GM12878 (cell line): ENCODE data around the gene SBF2. TPM values are rescaled to one million over a fixed set of nuclear protein-coding genes. Genes with fewer than 3 reads are reported as not detected.

ENCODE experiments used
- ATAC-seq: fragments of 200-7000 bp; cut with Tn5 transposase; 3 replicates; pipeline ENCODE4 v1.9.1; 2020; ENCODE audit warnings: mild to moderate bottlenecking, moderate library complexity
- BruUV-seq: library from RNA; stranded (reverse); fragments of 400-500 nt; replicated peaks from 2 replicates; lab custom pipeline; 2021; lab: Mats Ljungman, UMichigan
- CTCF ChIA-PET: fragments of 300-600 bp; sonication (Branson Sonifier 250); formaldehyde crosslinking; extraction: SDS; loops from one replicate; lab custom pipeline; 2021; ENCODE audit warnings: inconsistent platforms; lab: Yijun Ruan, JAX
- POLR2A ChIA-PET: fragments of 350-600 bp; formaldehyde crosslinking; extraction: SDS; loops from one replicate; lab custom pipeline; 2021; ENCODE audit warnings: inconsistent platforms; lab: Charles Lee
- RAD21 ChIA-PET: fragments of 300-600 bp; sonication (Branson Sonifier 250); formaldehyde crosslinking; loops from one replicate; lab custom pipeline; 2023; ENCODE audit warnings: antibody characterized with exemption; ENCODE audit not compliant: unreplicated experiment; lab: Charles Lee
- SMC1A ChIA-PET: fragments of 300-600 bp; sonication (Branson Sonifier 250); formaldehyde crosslinking; loops from one replicate; lab custom pipeline; 2023; ENCODE audit not compliant: unreplicated experiment, uncharacterized antibody; lab: Charles Lee
- DNase-seq: peaks from one replicate; pipeline ENCODE4 v3.0.0-alpha.2; 2011; ENCODE audit warnings: low read depth, low spot score
- FAIRE-seq: peaks from 3 replicates; lab custom pipeline; 2011; peaks lifted over from hg19 to GRCh38; lab: Jason Lieb, UNC
- H2AFZ ChIP-seq: 2 replicates; pipeline ENCODE4 v1.6.0; 2011; ENCODE audit warnings: low read depth, low read length, control low read depth; ENCODE audit not compliant: control insufficient read depth
- H3K27ac ChIP-seq: 2 replicates; pipeline ENCODE4 v1.5.1; 2011; ENCODE audit warnings: control low read depth; ENCODE audit not compliant: control insufficient read depth, insufficient read depth
- H3K27me3 ChIP-seq, 2 experiments: replicated peaks in 1 of 2; 2 replicates each; pipeline versions ENCODE4 v1.6.0 to v1.6.1; 2011; ENCODE audit warnings: low read length in 1 of 2; ENCODE audit not compliant: control insufficient read depth in 2 of 2, insufficient read depth in 2 of 2
- H3K36me3 ChIP-seq, 2 experiments: 2 replicates each; pipeline ENCODE4 v1.5.1; 2011; ENCODE audit warnings: low read length in 1 of 2; ENCODE audit not compliant: control insufficient read depth in 2 of 2, insufficient read depth in 2 of 2
- H3K4me1 ChIP-seq: 2 replicates; pipeline ENCODE4 v1.6.1; 2011; ENCODE audit warnings: mild to moderate bottlenecking, low read length, moderate library complexity, mixed read lengths; ENCODE audit not compliant: control insufficient read depth, insufficient read depth
- H3K4me2 ChIP-seq: 2 replicates; pipeline ENCODE4 v1.6.0; 2011; ENCODE audit warnings: control low read depth; ENCODE audit not compliant: control insufficient read depth, insufficient read depth
- H3K4me3 ChIP-seq: fragments of 200-600 bp; sonication (generic); 2 replicates; pipeline ENCODE4 v1.5.1; 2016
- H3K79me2 ChIP-seq: 2 replicates; pipeline ENCODE4 v1.6.0; 2011; ENCODE audit warnings: low read length; ENCODE audit not compliant: control insufficient read depth, insufficient read depth
- H3K9ac ChIP-seq: 2 replicates; pipeline ENCODE4 v1.8.0; 2011; ENCODE audit warnings: low read length, control low read depth, mixed read lengths; ENCODE audit not compliant: control insufficient read depth, insufficient read depth
- H3K9me3 ChIP-seq: replicated peaks from 3 replicates; pipeline ENCODE4 v1.5.1; 2011; ENCODE audit warnings: mild to moderate bottlenecking, low read length; ENCODE audit not compliant: control insufficient read depth, insufficient read depth
- H4K20me1 ChIP-seq: 2 replicates; pipeline ENCODE4 v1.6.0; 2011; ENCODE audit not compliant: control insufficient read depth, insufficient read depth
- BRCA1 ChIP-seq: IDR thresholded peaks from 2 replicates; pipeline ENCODE4 v1.6.1; 2011; ENCODE audit warnings: low read depth, low read length, improper control_type of control experiment
- CHD2 ChIP-seq: IDR thresholded peaks from 2 replicates; pipeline ENCODE4 v1.6.1; 2011; ENCODE audit warnings: low read depth, low read length, improper control_type of control experiment, borderline replicate concordance
- FOXK2 ChIP-seq: fragments of 450-650 bp; IDR thresholded peaks from 2 replicates; pipeline ENCODE4 v1.6.1; 2017; ENCODE audit warnings: mild to moderate bottlenecking, moderate library complexity
- JUNB ChIP-seq: IDR thresholded peaks from 2 replicates; pipeline ENCODE4 v1.6.1; 2016; ENCODE audit warnings: antibody characterized with exemption, mild to moderate bottlenecking
- JUND ChIP-seq: IDR thresholded peaks from 2 replicates; pipeline ENCODE4 v1.6.1; 2012; ENCODE audit warnings: low read depth, mild to moderate bottlenecking, low read length, improper control_type of control experiment, moderate library complexity
- MAX ChIP-seq: IDR thresholded peaks from 2 replicates; pipeline ENCODE4 v1.6.1; 2012; ENCODE audit warnings: low read depth, low read length, improper control_type of control experiment
- RBBP5 ChIP-seq: fragments of 200-600 bp; sonication (generic); conservative IDR thresholded peaks from 2 replicates; pipeline ENCODE4 v1.6.1; 2016
- SPI1 ChIP-seq: IDR thresholded peaks from 2 replicates; pipeline ENCODE4 v1.6.1; 2011; ENCODE audit warnings: low read depth, mild to moderate bottlenecking, low read length, moderate library complexity, borderline replicate concordance; ENCODE audit not compliant: insufficient read depth
- SREBF1 ChIP-seq: IDR thresholded peaks from 2 replicates; pipeline ENCODE4 v1.6.1; 2012; ENCODE audit warnings: mild to moderate bottlenecking, low read length
- ZNF207 ChIP-seq: fragments of 450-650 bp; IDR thresholded peaks from 2 replicates; pipeline ENCODE4 v1.6.1; 2014; ENCODE audit warnings: antibody characterized with exemption, mild to moderate bottlenecking, borderline replicate concordance
- WGBS: methylation state at CpG from one replicate; pipeline ENCODE4 v1.1.6; 2016; ENCODE audit warnings: low lambda C conversion rate; ENCODE audit not compliant: insufficient replicate concordance, insufficient coverage; ENCODE audit errors: missing lambda C conversion rate; 5-methylcytosine and 5-hydroxymethylcytosine counted together
- in situ Hi-C: fragments of 300-500 bp; cut with MboI; formaldehyde crosslinking; loops from 9 replicates; pipeline ENCODE4 v1.14.3; 2018; ENCODE audit warnings: mixed read lengths
- intact Hi-C: fragments of 100-400 bp; cut with micrococcal nuclease; formaldehyde crosslinking; loops from one replicate; pipeline ENCODE4 v1.14.2; 2022; ENCODE audit not compliant: unreplicated experiment
- polyA plus RNA-seq, 11 experiments: library from polyadenylated mRNA; depleted of rRNA in 4 of 11; unstranded in 6 of 11; stranded (reverse) in 5 of 11; fragments of >200 nt; fragmentation: Nextera tagmentation in 4 of 11; fragmentation: Illumina TruSeq in 1 of 11; extraction: Ambion mirVana in 4 of 11; extraction: Trizol in 1 of 11; gene quantifications; 1 replicate in 1 of 11; 2 replicates in 10 of 11; pipeline versions ENCODE4 v1.2.1 to v1.2.3, GENCODE V29; 2011 to 2016; ENCODE audit warnings: inconsistent platforms in 2 of 11, missing spikeins in 2 of 11, low read depth in 1 of 11
- total RNA-seq, 4 experiments: library from RNA; depleted of rRNA in 3 of 4; stranded (reverse); fragments of >200 nt in 3 of 4; fragmentation: Illumina TruSeq in 1 of 4; extraction: Trizol in 1 of 4; gene quantifications; 2 replicates each; pipeline versions ENCODE4 v1.2.1 to v1.2.3, GENCODE V29; 2013 to 2021
- TF ChIP-seq, protein P1 (sequence below): fragments of 450-650 bp; IDR thresholded peaks from 2 replicates; pipeline ENCODE4 v1.6.1; 2016; ENCODE audit warnings: mild to moderate bottlenecking
- TF ChIP-seq, protein P2 (sequence below): fragments of 150-350 bp; IDR thresholded peaks from 2 replicates; pipeline ENCODE4 v1.6.1; 2016; ENCODE audit warnings: low read depth, low read length

Gene SBF2
- total and polyA plus RNA-seq, 10 of the 15 experiments (the other 5 are each of a cell fraction or from before 2014, with no cell fraction given), result 0.24 to 2.3 (median 1.1) TPM

DNA sequence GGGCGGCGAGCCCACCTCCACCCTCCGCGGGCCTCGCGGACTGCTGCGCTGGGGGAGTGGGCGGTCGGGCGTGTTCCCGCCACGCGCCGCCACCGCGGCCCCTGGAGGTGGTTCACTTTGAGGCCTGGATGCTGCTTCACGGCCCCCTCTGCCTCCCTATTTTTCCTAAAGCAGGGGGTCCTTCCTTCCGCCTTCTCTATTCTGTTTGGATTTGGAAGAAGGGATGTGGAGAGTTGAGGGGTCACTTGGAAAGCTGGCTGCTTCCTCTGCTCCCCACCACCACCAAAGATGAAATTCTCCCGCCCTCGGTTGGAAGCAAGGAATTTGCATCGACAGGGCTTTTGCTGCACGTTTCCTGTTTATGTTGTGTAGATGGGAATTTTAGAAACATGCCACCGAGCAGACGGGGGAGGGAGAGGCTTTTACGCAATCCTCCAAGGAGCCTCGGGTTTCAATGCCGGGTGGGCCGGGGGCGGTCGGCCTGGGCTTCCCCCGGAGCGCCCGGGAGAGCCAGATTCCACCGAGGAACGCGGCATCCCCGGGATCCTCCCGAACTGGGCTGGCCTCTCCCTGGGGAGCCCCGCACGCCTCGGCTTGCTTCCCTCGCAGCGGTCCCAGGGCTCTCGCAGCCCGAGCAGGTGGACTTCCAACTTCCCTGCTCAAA lies 403 bp upstream of the SBF2 start (continued):
- TF ChIP-seq ZNF207, result no peak
- no peak for TF ChIP-seq JUNB
- TF ChIP-seq RBBP5, result no peak
- no peak for TF ChIP-seq JUND
- no peak for TF ChIP-seq MAX
- TF ChIP-seq, all 136 proteins: peak for 0

DNA sequence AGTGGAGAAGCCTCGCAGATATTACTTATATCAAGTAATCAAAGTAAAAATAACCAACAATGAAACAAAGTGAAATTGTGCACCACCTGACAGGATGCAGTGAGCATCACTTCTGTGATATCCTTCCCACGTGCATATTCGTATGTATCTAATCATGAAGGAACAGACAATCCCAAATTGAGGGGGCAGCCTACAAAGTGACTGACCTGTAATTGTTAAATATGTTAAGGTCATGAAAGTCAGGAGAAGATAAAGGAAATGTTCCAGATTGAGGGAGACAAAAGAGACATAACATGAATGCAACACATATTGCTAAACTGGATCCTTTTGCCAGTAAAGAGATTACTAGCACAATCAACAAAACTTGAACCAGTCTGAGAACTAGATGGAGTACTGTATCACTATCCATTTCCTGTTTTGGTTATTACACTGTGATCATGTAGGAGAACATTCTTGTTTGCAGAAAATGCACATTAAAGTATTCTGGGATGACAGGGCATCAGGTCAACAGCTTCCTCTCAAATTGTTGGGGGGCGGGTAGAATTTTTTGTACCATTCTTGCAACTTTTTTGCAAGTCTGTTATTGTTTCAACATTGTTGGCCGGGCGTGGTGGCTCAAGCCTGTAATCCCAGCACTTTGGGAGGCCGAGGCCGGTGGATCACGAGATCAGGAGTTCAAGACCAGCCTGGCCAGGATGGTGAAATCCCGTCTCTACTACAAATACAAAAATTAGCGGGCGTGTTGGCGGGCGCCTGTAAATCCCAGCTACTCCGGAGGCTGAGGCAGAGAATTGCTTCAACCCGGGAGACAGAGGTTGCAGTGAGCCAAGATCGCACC lies 2.0 kb downstream of the SBF2 start:
- SMC1A ChIA-PET, result interaction anchor here (0.6 to 1.1 kb wide), 3 partner anchors 8 to 688 kb away, joined by 3 read pairs; no protein-coding TSS in a partner anchor
- peaks cover 13 to 27% of the 10 kb centered on the region in 2 experiments for H3K27me3 ChIP-seq
- no peak overlapping the region for H2AFZ ChIP-seq
- no peaks in the 10 kb centered on the region for H4K20me1 ChIP-seq
- WGBS, result 80% methylated on average over 17 of the region's 17 CpGs
- BruUV-seq, result no TSS peak
- no peak for FAIRE-seq
- RAD21 ChIA-PET, result no interaction called here
- no peak overlapping the region for H3K4me3 ChIP-seq
- POLR2A ChIA-PET, result no interaction called here
- no peaks in the 10 kb centered on the region for H3K79me2 ChIP-seq
- CTCF ChIA-PET, result no interaction called here
- H3K9ac ChIP-seq, result no peak overlapping the region
- H3K9me3 ChIP-seq, result no peaks in the 10 kb centered on the region
- in situ Hi-C loops (loop anchor here (10.0 kb wide), 1 partner anchor 527 kb away; no protein-coding TSS in a partner anchor), intact Hi-C loops (no loop called here)
- H3K4me2 ChIP-seq, result no peak overlapping the region
- H3K36me3 ChIP-seq, result no peaks in the 10 kb centered on the region
- ATAC-seq, result no peak
- no peak overlapping the region for H3K27ac ChIP-seq
- H3K4me1 ChIP-seq, result peaks cover 6% of the 10 kb centered on the region
- DNase-seq, result no peak
- TF ChIP-seq CHD2, result no peak
- TF ChIP-seq, protein P1, sequence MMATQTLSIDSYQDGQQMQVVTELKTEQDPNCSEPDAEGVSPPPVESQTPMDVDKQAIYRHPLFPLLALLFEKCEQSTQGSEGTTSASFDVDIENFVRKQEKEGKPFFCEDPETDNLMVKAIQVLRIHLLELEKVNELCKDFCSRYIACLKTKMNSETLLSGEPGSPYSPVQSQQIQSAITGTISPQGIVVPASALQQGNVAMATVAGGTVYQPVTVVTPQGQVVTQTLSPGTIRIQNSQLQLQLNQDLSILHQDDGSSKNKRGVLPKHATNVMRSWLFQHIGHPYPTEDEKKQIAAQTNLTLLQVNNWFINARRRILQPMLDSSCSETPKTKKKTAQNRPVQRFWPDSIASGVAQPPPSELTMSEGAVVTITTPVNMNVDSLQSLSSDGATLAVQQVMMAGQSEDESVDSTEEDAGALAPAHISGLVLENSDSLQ, result no peak
- TF ChIP-seq SREBF1, result no peak
- TF ChIP-seq, protein P2, sequence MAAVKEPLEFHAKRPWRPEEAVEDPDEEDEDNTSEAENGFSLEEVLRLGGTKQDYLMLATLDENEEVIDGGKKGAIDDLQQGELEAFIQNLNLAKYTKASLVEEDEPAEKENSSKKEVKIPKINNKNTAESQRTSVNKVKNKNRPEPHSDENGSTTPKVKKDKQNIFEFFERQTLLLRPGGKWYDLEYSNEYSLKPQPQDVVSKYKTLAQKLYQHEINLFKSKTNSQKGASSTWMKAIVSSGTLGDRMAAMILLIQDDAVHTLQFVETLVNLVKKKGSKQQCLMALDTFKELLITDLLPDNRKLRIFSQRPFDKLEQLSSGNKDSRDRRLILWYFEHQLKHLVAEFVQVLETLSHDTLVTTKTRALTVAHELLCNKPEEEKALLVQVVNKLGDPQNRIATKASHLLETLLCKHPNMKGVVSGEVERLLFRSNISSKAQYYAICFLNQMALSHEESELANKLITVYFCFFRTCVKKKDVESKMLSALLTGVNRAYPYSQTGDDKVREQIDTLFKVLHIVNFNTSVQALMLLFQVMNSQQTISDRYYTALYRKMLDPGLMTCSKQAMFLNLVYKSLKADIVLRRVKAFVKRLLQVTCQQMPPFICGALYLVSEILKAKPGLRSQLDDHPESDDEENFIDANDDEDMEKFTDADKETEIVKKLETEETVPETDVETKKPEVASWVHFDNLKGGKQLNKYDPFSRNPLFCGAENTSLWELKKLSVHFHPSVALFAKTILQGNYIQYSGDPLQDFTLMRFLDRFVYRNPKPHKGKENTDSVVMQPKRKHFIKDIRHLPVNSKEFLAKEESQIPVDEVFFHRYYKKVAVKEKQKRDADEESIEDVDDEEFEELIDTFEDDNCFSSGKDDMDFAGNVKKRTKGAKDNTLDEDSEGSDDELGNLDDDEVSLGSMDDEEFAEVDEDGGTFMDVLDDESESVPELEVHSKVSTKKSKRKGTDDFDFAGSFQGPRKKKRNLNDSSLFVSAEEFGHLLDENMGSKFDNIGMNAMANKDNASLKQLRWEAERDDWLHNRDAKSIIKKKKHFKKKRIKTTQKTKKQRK, result no peak
- no peak for TF ChIP-seq SPI1
- TF ChIP-seq FOXK2, result no peak
- no peak for TF ChIP-seq BRCA1
